T-helper 17 cell (primary cell): Measurements from ENCODE around the gene PCA3. TPM values are rescaled to one million over a fixed set of nuclear protein-coding genes. Genes with fewer than 3 reads are reported as not detected.
"Not testable (repeated sequence)": the region's sequence is repeated elsewhere in the genome, so short reads cannot be mapped to it uniquely, and the experiment has no call there.

ENCODE experiments used
- ATAC-seq: fragments of 150-1000 bp; cut with Tn5 transposase; 2 replicates; pipeline ENCODE4 v1.10.0; 2021; ENCODE audit warnings: mild to moderate bottlenecking, moderate library complexity
- DNase-seq, 3 donors: peaks; one replicate each; pipeline versions ENCODE4 v3.0.0 to v3.0.0-alpha.2; 2020 to 2021
- H3K9me3 ChIP-seq: one replicate; pipeline ENCODE4 v1.7.0; 2013; ENCODE audit warnings: low read length, mild to moderate bottlenecking; ENCODE audit not compliant: control insufficient read depth, poor library complexity, severe bottlenecking
- H3K27ac Mint-ChIP-seq: one replicate; pipeline ENCODE4 v1.8.0; 2022; ENCODE audit warnings: mild to moderate bottlenecking, moderate library complexity, mixed read lengths
- H3K27me3 Mint-ChIP-seq: one replicate; pipeline ENCODE4 v1.8.0; 2022; ENCODE audit warnings: mixed read lengths
- H3K36me3 Mint-ChIP-seq: one replicate; pipeline ENCODE4 v1.8.0; 2022; ENCODE audit warnings: low read depth, mixed read lengths
- H3K4me1 Mint-ChIP-seq: one replicate; pipeline ENCODE4 v1.8.0; 2022; ENCODE audit warnings: mild to moderate bottlenecking, mixed read lengths
- H3K4me3 Mint-ChIP-seq: one replicate; pipeline ENCODE4 v1.8.0; 2022; ENCODE audit warnings: mild to moderate bottlenecking, moderate library complexity, mixed read lengths
- total RNA-seq, 4 donors: library from RNA in 2 of 4; stranded (reverse) in 2 of 4; gene quantifications; one replicate each; pipeline ENCODE4 v1.2.3 and lab custom pipeline; 2022 to 2026

The PCA3 gene
- total RNA-seq, 2 donors from 2014 or later = not detected

- H3K9me3 ChIP-seq = no peaks in the 10 kb centered on the region
- H3K36me3 Mint-ChIP-seq = no peaks in the 10 kb centered on the region
- H3K27me3 Mint-ChIP-seq = peaks cover 54% of the 10 kb centered on the region
- H3K27ac Mint-ChIP-seq = peak overlapping the region; percentile 79
- DNase-seq (no peak), ATAC-seq (no peak)
- no peak overlapping the region for H3K4me3 Mint-ChIP-seq
- peaks cover 2% of the 10 kb centered on the region for H3K4me1 Mint-ChIP-seq
Measured at GRCh38 chr9:76734716-76735115, 29.5 kb upstream of the PCA3 start.

DNA sequence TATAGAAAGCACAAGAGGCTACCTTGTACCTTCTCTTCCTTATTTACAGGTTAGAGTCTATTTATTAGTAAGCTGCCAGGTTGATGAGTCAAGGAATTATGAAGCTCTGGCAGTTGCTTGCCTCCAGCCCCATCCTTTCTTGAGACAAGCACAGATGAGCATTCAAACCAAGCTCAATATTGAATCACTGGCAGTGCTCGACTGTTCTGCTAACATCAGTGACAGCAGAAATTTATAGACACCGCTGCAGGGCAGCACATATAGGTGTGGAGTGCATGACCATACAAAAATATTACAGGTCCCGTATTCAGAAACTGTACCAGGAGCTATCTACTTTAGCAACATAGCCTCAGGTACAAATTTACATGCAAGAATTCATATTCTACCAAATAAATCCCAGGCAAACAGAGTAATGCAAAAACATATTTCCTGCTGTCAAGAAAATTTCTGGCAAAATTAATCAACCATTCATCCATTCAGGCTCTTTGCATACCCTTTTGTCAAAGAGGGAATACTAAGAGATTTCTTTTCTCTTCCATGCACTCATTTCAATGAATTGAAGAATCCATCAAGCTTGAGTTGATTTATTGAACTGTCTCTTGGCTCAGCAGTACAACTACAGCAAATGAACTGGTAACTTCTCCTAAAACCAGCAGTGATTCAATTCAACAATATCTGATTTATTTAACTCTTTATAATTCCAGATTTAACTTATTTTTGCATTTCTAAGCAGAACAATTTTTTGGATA is 26.9 kb upstream of the PCA3 start:
- Mint-ChIP-seq H3K4me1 (peaks cover 2% of the 10 kb centered on the region), H3K27ac (no peak overlapping the region), H3K27me3 (peaks cover 45% of the 10 kb centered on the region), H3K36me3 (no peaks in the 10 kb centered on the region), H3K4me3 (no peak overlapping the region)
- DNase-seq (no peak), ATAC-seq (no peak)
- H3K9me3 ChIP-seq = no peaks in the 10 kb centered on the region

- Mint-ChIP-seq H3K4me3 (no peak overlapping the region), H3K27ac (no peak overlapping the region), H3K4me1 (peaks cover 2% of the 10 kb centered on the region), H3K36me3 (no peaks in the 10 kb centered on the region), H3K27me3 (peaks cover 34% of the 10 kb centered on the region)
- DNase-seq (no peak), ATAC-seq (no peak)
- H3K9me3 ChIP-seq = no peaks in the 10 kb centered on the region
Measured at GRCh38 chr9:76738402-76738801, 25.8 kb upstream of the PCA3 start.

DNA sequence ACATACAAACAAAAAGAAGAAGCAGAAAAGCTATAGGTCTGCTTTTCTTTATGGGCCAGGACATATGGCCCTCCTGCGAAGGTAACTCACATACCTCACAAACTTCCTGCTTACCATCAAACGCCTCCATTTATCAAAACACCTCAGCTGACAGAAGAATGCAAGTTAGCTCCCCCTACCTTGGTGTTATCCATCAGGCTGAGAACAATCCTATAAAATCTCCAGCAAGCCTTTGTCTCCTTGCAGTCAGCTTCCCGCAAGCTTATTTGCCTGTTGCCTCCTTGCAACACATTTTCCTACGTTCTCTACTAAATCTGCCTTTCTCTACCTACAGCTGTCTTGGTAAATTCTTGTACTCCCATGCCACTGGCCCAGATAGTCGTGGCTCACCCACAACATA is 22.7 kb upstream of the PCA3 start:
- ATAC-seq (no peak), DNase-seq (no peak)
- Mint-ChIP-seq H3K36me3 (no peaks in the 10 kb centered on the region), H3K4me1 (no peaks in the 10 kb centered on the region), H3K27me3 (peaks cover 17% of the 10 kb centered on the region), H3K27ac (no peak overlapping the region), H3K4me3 (no peak overlapping the region)
- no peaks in the 10 kb centered on the region for H3K9me3 ChIP-seq

DNA sequence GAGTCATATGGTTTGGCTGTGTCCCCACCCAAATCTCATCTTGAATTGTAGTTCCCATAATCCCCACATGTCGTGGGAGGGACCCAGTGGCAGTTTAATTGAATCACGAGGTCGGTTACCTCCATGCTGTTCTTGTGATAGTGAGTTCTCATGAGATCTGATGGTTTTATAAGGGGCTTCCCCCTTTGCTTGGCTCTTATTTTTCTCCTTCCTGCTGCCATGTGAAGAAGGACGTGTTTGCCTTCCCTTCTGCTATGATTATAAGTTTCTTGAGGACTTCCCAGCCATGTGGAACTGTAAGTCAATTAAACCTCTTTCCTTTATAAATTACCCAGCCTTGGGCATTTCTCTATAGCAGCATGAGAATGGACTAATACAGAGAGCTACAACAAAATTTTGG is 21.3 kb upstream of the PCA3 start:
- H3K4me3 Mint-ChIP-seq, H3K27me3 Mint-ChIP-seq, H3K36me3 Mint-ChIP-seq, H3K9me3 ChIP-seq, H3K4me1 Mint-ChIP-seq, H3K27ac Mint-ChIP-seq, ATAC-seq, DNase-seq: not testable (repeated sequence)

GRCh38 chr9:76743931-76744330 is 20.3 kb upstream of the PCA3 start:
- no peak for DNase-seq
- Mint-ChIP-seq H3K4me3 (no peak overlapping the region), H3K27ac (no peak overlapping the region), H3K36me3 (no peaks in the 10 kb centered on the region), H3K4me1 (no peaks in the 10 kb centered on the region), H3K27me3 (no peaks in the 10 kb centered on the region)
- no peaks in the 10 kb centered on the region for H3K9me3 ChIP-seq
- no peak for ATAC-seq

DNA sequence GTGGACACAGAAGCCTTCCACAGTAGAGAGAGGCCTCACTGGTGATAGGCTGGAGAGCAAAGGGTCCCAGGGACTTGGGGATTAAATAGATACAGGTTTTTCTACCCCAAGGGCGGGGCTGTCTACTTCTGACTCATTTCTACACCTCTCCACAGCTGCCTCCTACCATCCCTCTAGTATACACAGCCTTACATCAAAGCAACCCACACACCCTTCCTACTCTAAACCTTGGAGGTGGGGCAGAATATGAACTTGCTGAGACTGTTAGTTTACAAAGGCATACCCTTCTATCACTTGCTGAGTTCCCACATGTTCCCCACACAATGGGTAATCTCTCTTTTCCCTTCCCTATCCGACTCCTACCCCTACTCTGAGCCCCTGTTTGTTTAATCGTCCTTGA is 19.9 kb upstream of the PCA3 start:
- Mint-ChIP-seq H3K4me1 (no peaks in the 10 kb centered on the region), H3K27ac (no peak overlapping the region), H3K4me3 (no peak overlapping the region), H3K36me3 (no peaks in the 10 kb centered on the region), H3K27me3 (peaks cover 2% of the 10 kb centered on the region)
- H3K9me3 ChIP-seq = no peaks in the 10 kb centered on the region
- DNase-seq = no peak
- no peak for ATAC-seq

DNA sequence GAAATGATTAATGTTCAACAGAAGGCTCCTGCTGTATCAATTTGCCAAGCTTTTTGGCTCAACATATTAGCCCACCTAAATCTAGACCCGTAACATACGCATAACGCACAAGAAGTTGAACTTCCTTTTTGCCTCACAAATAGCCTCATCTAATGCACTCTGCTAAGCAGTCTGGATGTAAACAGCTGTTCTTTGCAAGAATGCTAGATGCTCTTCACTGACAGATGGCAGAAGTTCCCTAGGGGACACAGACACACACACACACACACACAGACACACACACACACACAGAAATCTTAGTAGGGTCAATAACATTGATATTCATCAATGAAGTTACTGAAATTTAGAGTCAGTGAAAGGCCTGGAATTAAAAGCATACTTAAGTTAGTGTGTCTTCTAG is 13.2 kb upstream of the PCA3 start:
- H3K36me3 Mint-ChIP-seq = no peaks in the 10 kb centered on the region
- no peak overlapping the region for H3K27ac Mint-ChIP-seq
- DNase-seq (no peak), ATAC-seq (no peak)
- peaks cover 7% of the 10 kb centered on the region for H3K4me1 Mint-ChIP-seq
- H3K4me3 Mint-ChIP-seq = no peak overlapping the region
- peaks cover 9% of the 10 kb centered on the region for H3K27me3 Mint-ChIP-seq
- H3K9me3 ChIP-seq = no peaks in the 10 kb centered on the region

- H3K4me3 Mint-ChIP-seq = no peak overlapping the region
- H3K4me1 Mint-ChIP-seq = peaks cover 9% of the 10 kb centered on the region
- H3K9me3 ChIP-seq = no peaks in the 10 kb centered on the region
- H3K36me3 Mint-ChIP-seq = no peaks in the 10 kb centered on the region
- peaks cover 27% of the 10 kb centered on the region for H3K27me3 Mint-ChIP-seq
- DNase-seq = no peak
- ATAC-seq = no peak
- no peak overlapping the region for H3K27ac Mint-ChIP-seq
Measured at GRCh38 chr9:76756268-76756640, 8.0 kb upstream of the PCA3 start.

GRCh38 chr9:76756941-76757673 is 7.1 kb upstream of the PCA3 start:
- ATAC-seq = no peak
- no peak overlapping the region for H3K4me3 Mint-ChIP-seq
- no peaks in the 10 kb centered on the region for H3K36me3 Mint-ChIP-seq
- DNase-seq = no peak
- H3K9me3 ChIP-seq = no peaks in the 10 kb centered on the region
- peaks cover 29% of the 10 kb centered on the region for H3K27me3 Mint-ChIP-seq
- H3K4me1 Mint-ChIP-seq = peaks cover 9% of the 10 kb centered on the region
- H3K27ac Mint-ChIP-seq = no peak overlapping the region

- Mint-ChIP-seq H3K4me1 (peaks cover 11% of the 10 kb centered on the region), H3K27me3 (peaks cover 39% of the 10 kb centered on the region), H3K27ac (no peak overlapping the region), H3K36me3 (no peaks in the 10 kb centered on the region), H3K4me3 (no peak overlapping the region)
- DNase-seq (no peak), ATAC-seq (no peak)
- no peaks in the 10 kb centered on the region for H3K9me3 ChIP-seq
Measured at GRCh38 chr9:76758476-76758875, 5.8 kb upstream of the PCA3 start.

- H3K27me3 Mint-ChIP-seq = peaks cover 38% of the 10 kb centered on the region
- H3K4me1 Mint-ChIP-seq = peaks cover 12% of the 10 kb centered on the region
- H3K36me3 Mint-ChIP-seq = no peaks in the 10 kb centered on the region
- DNase-seq (no peak), ATAC-seq (no peak)
- no peak overlapping the region for H3K27ac Mint-ChIP-seq
- H3K9me3 ChIP-seq = no peaks in the 10 kb centered on the region
- no peak overlapping the region for H3K4me3 Mint-ChIP-seq
Measured at GRCh38 chr9:76759732-76760131, 4.5 kb upstream of the PCA3 start.

DNA sequence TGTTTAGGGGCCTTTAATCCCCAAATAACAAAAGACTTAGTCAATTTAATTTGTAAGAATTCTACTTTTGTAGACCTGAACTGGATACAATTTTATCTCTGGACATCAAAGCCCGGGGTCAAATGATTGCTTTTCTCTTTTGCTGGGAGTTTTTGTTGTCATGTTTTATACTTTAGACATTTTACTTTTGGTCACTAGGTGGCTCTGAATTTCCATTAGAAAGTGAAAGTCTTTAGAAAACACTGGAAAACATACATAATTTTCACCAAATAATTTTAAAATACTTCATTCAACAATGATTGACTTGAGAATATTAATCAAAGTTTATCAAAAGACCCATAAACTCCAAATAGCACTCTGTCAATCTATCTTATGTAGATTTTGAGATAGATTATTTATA is 2.8 kb upstream of the PCA3 start:
- H3K27me3 Mint-ChIP-seq = peaks cover 41% of the 10 kb centered on the region
- ATAC-seq (no peak), DNase-seq (no peak)
- H3K9me3 ChIP-seq = no peaks in the 10 kb centered on the region
- no peak overlapping the region for H3K27ac Mint-ChIP-seq
- peaks cover 5% of the 10 kb centered on the region for H3K4me1 Mint-ChIP-seq
- H3K4me3 Mint-ChIP-seq = no peak overlapping the region
- H3K36me3 Mint-ChIP-seq = no peaks in the 10 kb centered on the region

DNA sequence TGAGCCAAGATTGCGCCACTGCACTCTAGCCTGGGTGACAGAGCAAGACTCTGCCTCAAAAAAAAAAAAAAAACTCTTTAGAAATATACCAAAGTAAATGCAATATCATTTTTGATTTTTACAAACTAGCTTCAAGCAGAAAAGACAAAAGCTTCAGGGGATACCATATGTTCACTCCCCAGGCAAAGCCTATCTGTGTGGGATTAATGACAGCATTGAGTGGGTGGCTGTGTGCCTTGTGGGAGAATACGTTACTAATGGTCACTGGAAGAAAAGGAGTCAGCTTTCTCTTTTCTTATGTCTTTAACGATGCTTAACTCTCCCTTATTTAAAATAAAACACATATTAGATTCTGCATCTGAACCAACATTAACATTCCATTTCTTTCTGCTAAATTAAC is 1.9 kb downstream of the PCA3 start:
- Mint-ChIP-seq H3K27ac (no peak overlapping the region), H3K36me3 (no peaks in the 10 kb centered on the region), H3K4me3 (no peak overlapping the region), H3K4me1 (peaks cover 3% of the 10 kb centered on the region), H3K27me3 (peaks cover 39% of the 10 kb centered on the region)
- no peak for DNase-seq
- no peak for ATAC-seq
- H3K9me3 ChIP-seq = no peaks in the 10 kb centered on the region
